Neutrophil (primary cell): ENCODE results near the gene RPTOR.

ENCODE experiments used
- H3K27ac ChIP-seq: fragments of 200-600 bp; sonication (generic); 2 replicates; pipeline ENCODE4 v1.5.1; 2016; ENCODE audit warnings: mild to moderate bottlenecking, moderate library complexity
- H3K27me3 ChIP-seq: fragments of 200-600 bp; sonication (generic); 2 replicates; pipeline ENCODE4 v1.6.0; 2016; ENCODE audit warnings: mild to moderate bottlenecking
- H3K36me3 ChIP-seq: fragments of 200-600 bp; sonication (generic); 2 replicates; pipeline ENCODE4 v1.5.1; 2017
- H3K4me1 ChIP-seq, 2 experiments: fragments of 200-600 bp in 1 of 2; sonication (generic) in 1 of 2; 1 replicate in 1 of 2; 2 replicates in 1 of 2; pipeline versions ENCODE4 v1.5.1 to v1.6.1; 2013 to 2016; ENCODE audit warnings: low read depth in 1 of 2, low read length in 1 of 2, mild to moderate bottlenecking in 1 of 2, moderate library complexity in 1 of 2; ENCODE audit not compliant: control insufficient read depth in 1 of 2, insufficient read depth in 1 of 2
- H3K4me3 ChIP-seq, 2 experiments: fragments of 200-600 bp in 1 of 2; sonication (generic) in 1 of 2; 1 replicate in 1 of 2; 2 replicates in 1 of 2; pipeline ENCODE4 v1.5.1; 2013 to 2016; ENCODE audit warnings: low read depth in 1 of 2, low read length in 1 of 2, mild to moderate bottlenecking in 1 of 2, moderate library complexity in 1 of 2
- H3K9me3 ChIP-seq: fragments of 200-600 bp; sonication (generic); 2 replicates; pipeline ENCODE4 v1.5.1; 2016
- TF ChIP-seq, protein P1 (sequence below): fragments of 200-600 bp; sonication (generic); IDR thresholded peaks from 2 replicates; pipeline ENCODE4 v1.5.1; 2016; ENCODE audit warnings: antibody characterized with exemption

The RPTOR gene

DNA sequence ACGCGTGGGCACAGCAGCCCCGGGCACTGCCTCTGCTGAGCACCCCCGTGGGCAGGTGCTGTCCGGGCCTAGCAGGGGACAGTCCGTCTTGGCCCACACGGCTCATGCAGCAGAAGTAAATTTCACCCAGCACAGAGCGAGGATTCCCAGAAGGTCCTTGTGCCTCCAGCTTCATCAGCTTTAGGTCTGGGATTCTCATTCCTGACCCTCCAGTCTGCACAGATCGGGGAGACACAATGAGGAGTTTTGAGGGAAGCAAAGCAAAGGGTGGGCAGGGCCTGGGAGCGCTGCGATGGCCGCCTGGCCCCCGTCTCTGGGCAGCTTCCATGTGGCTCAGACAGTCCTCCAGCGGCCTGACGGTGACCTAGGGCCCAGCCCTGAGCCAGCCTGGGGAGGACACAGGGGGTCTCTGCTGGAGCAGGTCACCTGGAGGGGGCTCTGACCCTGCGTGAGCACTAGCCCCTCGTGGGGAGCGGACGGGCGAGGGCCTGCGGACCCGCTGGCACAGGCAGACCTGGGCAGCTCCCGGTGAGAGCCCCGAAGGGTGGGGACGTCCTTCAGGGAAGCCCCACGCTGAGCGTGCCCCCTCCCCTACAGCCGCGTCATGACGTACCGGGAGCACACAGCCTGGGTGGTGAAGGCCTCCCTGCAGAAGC lies 416.3 kb downstream of the RPTOR start:
- TF ChIP-seq, protein P1, sequence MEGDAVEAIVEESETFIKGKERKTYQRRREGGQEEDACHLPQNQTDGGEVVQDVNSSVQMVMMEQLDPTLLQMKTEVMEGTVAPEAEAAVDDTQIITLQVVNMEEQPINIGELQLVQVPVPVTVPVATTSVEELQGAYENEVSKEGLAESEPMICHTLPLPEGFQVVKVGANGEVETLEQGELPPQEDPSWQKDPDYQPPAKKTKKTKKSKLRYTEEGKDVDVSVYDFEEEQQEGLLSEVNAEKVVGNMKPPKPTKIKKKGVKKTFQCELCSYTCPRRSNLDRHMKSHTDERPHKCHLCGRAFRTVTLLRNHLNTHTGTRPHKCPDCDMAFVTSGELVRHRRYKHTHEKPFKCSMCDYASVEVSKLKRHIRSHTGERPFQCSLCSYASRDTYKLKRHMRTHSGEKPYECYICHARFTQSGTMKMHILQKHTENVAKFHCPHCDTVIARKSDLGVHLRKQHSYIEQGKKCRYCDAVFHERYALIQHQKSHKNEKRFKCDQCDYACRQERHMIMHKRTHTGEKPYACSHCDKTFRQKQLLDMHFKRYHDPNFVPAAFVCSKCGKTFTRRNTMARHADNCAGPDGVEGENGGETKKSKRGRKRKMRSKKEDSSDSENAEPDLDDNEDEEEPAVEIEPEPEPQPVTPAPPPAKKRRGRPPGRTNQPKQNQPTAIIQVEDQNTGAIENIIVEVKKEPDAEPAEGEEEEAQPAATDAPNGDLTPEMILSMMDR, result no peak
- no peak overlapping the region for H3K4me3 ChIP-seq

DNA sequence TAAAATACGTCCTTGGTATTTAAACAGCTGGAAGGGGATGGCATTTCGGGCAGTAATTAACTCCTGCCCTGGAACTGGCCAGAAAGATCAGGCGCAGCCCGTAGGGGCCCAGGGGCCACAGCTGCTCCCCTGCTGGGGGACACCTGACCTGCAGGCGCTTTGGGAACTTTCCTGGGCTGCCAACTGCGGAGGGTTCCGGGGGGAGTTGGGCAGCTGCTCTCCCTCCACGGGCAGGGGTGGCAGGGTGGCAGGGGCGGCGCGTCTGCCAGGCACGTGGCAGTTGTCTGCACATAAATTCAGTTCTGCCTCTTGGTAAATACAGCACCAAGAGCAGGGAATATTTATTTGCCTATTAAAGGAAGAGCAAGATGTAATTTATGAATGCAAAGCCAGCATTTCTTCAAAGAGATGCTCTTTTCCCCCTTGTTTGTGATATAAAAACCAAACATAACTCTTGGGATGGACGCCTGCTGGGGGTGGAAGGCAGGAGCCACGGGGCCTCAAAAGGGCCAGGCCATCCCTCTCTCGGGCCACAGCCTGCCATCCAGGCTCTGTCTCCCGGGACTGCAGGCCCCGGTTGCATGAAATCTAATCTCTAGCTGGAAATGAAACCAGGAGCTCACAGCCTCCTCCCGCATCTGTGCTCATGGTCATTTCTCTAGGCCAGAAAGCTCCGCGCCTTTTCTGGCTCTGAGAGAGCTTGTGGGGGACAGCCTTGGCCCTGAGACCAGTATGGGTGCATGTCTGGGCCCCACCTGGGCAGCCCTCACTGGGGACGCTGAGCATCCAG lies 417.1 kb downstream of the RPTOR start:
- Histone ChIP-seq H3K27me3 (no peaks in the 10 kb centered on the region), H3K9me3 (no peaks in the 10 kb centered on the region), H3K4me3 (no peak overlapping the region), H3K36me3 (peaks cover 43% of the 10 kb centered on the region), H3K4me1 (no peaks in the 10 kb centered on the region), H3K27ac (no peak overlapping the region)
- TF ChIP-seq, protein P1, result no peak

More for the DNA sequence above, 416.3 kb downstream of the RPTOR start:
- Histone ChIP-seq H3K27ac (no peak overlapping the region), H3K27me3 (no peaks in the 10 kb centered on the region), H3K36me3 (peaks cover 45% of the 10 kb centered on the region), H3K4me1 (no peaks in the 10 kb centered on the region), H3K9me3 (no peaks in the 10 kb centered on the region)

- TF ChIP-seq, protein P1, result no peak
- Histone ChIP-seq H3K4me3 (no peak overlapping the region), H3K4me1 (no peaks in the 10 kb centered on the region), H3K36me3 (peaks cover 42% of the 10 kb centered on the region), H3K9me3 (no peaks in the 10 kb centered on the region), H3K27ac (no peak overlapping the region), H3K27me3 (no peaks in the 10 kb centered on the region)
These were observed 418.0 kb downstream of the RPTOR start for GRCh38 chr17:80962356-80963329.

DNA sequence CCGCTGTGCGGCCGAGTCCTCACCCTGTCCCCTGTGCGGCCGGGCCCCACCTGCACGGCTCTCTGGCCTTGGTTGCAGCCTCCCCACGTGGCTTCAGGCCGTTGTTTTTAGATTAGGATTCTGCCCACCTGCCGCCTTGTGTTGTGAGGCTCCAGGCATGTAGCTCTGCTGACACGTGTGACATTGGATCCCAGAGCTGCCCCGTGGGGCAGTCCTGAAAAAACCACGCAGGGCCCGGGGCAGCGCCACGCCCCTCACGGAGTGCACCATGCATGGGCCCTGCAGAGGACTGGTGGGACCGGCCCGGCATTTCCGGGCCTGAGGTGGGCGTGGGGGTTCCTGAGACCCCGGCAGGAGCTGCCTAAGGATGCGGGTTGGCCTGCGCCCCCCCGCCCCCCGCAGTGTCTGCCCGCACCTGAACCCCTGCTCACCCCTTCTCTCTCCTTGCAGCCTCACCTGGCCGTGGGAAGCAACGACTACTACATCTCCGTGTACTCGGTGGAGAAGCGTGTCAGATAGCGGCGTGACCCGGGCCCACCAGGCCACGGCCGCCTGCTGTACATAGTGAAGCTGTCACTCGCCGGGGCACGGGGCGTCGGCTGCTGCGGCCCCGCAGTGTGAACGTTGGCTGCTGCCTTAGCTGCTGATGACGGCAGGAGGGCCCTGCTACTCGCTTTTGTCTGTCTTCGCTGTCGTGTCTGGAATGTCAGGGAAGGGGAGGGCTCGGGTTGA lies 419.3 kb downstream of the RPTOR start:
- TF ChIP-seq, protein P1, result no peak
- Histone ChIP-seq H3K4me3 (no peak overlapping the region), H3K27ac (no peak overlapping the region), H3K4me1 (no peaks in the 10 kb centered on the region), H3K9me3 (no peaks in the 10 kb centered on the region), H3K27me3 (no peaks in the 10 kb centered on the region), H3K36me3 (peaks cover 42% of the 10 kb centered on the region)

DNA sequence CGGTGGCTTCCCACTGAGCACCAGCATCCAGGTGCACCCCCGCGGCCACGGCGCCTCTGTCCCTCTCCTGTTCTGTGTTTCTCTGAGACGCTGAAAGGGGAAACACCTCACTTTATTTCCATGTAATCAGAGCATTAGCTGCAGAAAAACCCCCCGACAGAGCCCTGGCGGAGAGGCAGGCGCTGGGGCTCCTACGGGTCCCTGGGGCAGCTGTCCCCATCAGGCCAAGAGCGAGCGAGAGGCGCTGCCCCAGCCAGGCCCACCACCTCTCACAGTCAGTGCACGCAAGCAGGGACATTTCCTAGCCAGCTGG lies 419.9 kb downstream of the RPTOR start:
- Histone ChIP-seq H3K4me3 (no peak overlapping the region), H3K36me3 (peaks cover 42% of the 10 kb centered on the region), H3K27ac (no peak overlapping the region), H3K4me1 (peaks cover 0 to 1% of the 10 kb centered on the region in 2 experiments), H3K27me3 (no peaks in the 10 kb centered on the region), H3K9me3 (no peaks in the 10 kb centered on the region)
- TF ChIP-seq, protein P1, result no peak
